Measurements from ENCODE around the gene PCYT1B. TPM values are rescaled to one million over a fixed set of nuclear protein-coding genes. Genes with fewer than 3 reads are reported as not detected.

PCYT1B gene
- total and polyA plus RNA-seq, 2 experiments from 2014 or later = 5.8 to 14.6 TPM

GRCh38 chrX:24694825-24695224, 47.7 kb upstream of the PCYT1B start:
- Mint-ChIP-seq H3K4me1 (peaks cover 18% of the 10 kb centered on the region), H3K4me3 (peak overlapping the region; percentile 89), H3K27me3 (ENCODE audit: insufficient read depth, low read depth, poor library complexity) (peaks cover 3% of the 10 kb centered on the region), H3K9me3 (no peaks in the 10 kb centered on the region), H3K36me3 (ENCODE audit: low read depth) (peaks cover 2% of the 10 kb centered on the region; the same call in 2 of the 3 replicates), H3K27ac (peak overlapping the region; percentile 56; the same call in 1 of the 2 replicates)
- 0 out of 2 replicates have a peak, but pooled peaks cover 5% of the 10 kb centered on the region for H3K36me3 ChIP-seq (ENCODE audit: insufficient read depth)
- H3K4me3 ChIP-seq = peak overlapping the region; percentile 83
- no peaks in the 10 kb centered on the region for H3F3A ChIP-seq (replicated peaks; ENCODE audit: low read depth)
- no peaks in the 10 kb centered on the region for H3K27me3 ChIP-seq (ENCODE audit: insufficient read depth)
- H3K27ac ChIP-seq (ENCODE audit: low read depth) = no peak overlapping the region
- no peak overlapping the region for H2AFZ ChIP-seq
- DNase-seq (ENCODE audit: low spot score) = no peak
- TF ChIP-seq STAT1 (IDR thresholded peaks at IDR 0.05; ENCODE audit: unreplicated experiment) = no peak
- no peak for TF ChIP-seq ZNF114 (CRISPR knock-in tag; IDR thresholded peaks at IDR 0.05)
- TF ChIP-seq, protein P1, sequence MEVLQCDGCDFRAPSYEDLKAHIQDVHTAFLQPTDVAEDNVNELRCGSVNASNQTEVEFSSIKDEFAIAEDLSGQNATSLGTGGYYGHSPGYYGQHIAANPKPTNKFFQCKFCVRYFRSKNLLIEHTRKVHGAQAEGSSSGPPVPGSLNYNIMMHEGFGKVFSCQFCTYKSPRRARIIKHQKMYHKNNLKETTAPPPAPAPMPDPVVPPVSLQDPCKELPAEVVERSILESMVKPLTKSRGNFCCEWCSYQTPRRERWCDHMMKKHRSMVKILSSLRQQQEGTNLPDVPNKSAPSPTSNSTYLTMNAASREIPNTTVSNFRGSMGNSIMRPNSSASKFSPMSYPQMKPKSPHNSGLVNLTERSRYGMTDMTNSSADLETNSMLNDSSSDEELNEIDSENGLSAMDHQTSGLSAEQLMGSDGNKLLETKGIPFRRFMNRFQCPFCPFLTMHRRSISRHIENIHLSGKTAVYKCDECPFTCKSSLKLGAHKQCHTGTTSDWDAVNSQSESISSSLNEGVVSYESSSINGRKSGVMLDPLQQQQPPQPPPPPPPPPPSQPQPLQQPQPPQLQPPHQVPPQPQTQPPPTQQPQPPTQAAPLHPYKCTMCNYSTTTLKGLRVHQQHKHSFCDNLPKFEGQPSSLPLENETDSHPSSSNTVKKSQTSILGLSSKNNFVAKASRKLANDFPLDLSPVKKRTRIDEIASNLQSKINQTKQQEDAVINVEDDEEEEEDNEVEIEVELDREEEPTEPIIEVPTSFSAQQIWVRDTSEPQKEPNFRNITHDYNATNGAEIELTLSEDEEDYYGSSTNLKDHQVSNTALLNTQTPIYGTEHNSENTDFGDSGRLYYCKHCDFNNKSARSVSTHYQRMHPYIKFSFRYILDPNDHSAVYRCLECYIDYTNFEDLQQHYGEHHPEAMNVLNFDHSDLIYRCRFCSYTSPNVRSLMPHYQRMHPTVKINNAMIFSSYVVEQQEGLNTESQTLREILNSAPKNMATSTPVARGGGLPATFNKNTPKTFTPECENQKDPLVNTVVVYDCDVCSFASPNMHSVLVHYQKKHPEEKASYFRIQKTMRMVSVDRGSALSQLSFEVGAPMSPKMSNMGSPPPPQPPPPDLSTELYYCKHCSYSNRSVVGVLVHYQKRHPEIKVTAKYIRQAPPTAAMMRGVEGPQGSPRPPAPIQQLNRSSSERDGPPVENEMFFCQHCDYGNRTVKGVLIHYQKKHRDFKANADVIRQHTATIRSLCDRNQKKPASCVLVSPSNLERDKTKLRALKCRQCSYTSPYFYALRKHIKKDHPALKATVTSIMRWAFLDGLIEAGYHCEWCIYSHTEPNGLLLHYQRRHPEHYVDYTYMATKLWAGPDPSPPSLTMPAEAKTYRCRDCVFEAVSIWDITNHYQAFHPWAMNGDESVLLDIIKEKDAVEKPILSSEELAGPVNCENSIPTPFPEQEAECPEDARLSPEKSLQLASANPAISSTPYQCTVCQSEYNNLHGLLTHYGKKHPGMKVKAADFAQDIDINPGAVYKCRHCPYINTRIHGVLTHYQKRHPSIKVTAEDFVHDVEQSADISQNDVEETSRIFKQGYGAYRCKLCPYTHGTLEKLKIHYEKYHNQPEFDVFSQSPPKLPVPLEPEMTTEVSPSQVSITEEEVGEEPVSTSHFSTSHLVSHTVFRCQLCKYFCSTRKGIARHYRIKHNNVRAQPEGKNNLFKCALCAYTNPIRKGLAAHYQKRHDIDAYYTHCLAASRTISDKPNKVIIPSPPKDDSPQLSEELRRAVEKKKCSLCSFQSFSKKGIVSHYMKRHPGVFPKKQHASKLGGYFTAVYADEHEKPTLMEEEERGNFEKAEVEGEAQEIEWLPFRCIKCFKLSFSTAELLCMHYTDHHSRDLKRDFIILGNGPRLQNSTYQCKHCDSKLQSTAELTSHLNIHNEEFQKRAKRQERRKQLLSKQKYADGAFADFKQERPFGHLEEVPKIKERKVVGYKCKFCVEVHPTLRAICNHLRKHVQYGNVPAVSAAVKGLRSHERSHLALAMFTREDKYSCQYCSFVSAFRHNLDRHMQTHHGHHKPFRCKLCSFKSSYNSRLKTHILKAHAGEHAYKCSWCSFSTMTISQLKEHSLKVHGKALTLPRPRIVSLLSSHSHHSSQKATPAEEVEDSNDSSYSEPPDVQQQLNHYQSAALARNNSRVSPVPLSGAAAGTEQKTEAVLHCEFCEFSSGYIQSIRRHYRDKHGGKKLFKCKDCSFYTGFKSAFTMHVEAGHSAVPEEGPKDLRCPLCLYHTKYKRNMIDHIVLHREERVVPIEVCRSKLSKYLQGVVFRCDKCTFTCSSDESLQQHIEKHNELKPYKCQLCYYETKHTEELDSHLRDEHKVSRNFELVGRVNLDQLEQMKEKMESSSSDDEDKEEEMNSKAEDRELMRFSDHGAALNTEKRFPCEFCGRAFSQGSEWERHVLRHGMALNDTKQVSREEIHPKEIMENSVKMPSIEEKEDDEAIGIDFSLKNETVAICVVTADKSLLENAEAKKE (CRISPR knock-in tag; IDR thresholded peaks at IDR 0.05) = no peak
- no peak for TF ChIP-seq EZH2 (IDR thresholded peaks at IDR 0.05; ENCODE audit: low read depth, unreplicated experiment)
- TF ChIP-seq POLR2AphosphoS5 (IDR thresholded peaks at IDR 0.05; ENCODE audit: low read depth) = no peak
- no peak for TF ChIP-seq NANOG (IDR thresholded peaks at IDR 0.05; ENCODE audit: borderline replicate concordance)
- no peak for TF ChIP-seq CREB1 (CRISPR knock-in tag; IDR thresholded peaks at IDR 0.05; ENCODE audit: low read depth)
- no peak for TF ChIP-seq CTCF (conservative IDR thresholded peaks at IDR 0.05; ENCODE audit: low read depth in 2 of 2)
- TF ChIP-seq ZNF331 (CRISPR knock-in tag; IDR thresholded peaks at IDR 0.05; ENCODE audit: low read depth) = no peak
- TF ChIP-seq EZH2phosphoT487 (IDR thresholded peaks at IDR 0.05; ENCODE audit: unreplicated experiment) = no peak
- TF ChIP-seq REST (IDR thresholded peaks at IDR 0.05; ENCODE audit: unreplicated experiment) = no peak
- no peak for TF ChIP-seq ETS1 (IDR thresholded peaks at IDR 0.05)
- no peak for TF ChIP-seq JUNB (IDR thresholded peaks at IDR 0.05; ENCODE audit: unreplicated experiment)
- ATAC-seq = no peak
- H3K4me1 ChIP-seq (ENCODE audit: insufficient read depth) = peaks cover 4% of the 10 kb centered on the region; the same call in 1 of the 2 replicates
- H3K9me2 ChIP-seq (ENCODE audit: insufficient read depth) = no peaks in the 10 kb centered on the region
- H4K20me1 ChIP-seq (replicated peaks; ENCODE audit: insufficient read depth) = 0 out of 2 replicates have a peak, but pooled peaks cover 4% of the 10 kb centered on the region
- peak overlapping the region; percentile 88 for H3K4me2 ChIP-seq
- H3K79me2 ChIP-seq (replicated peaks; ENCODE audit: insufficient read depth) = peaks cover 55% of the 10 kb centered on the region

Data from GM23338 (cell line).